Measurements from ENCODE around the gene PCIF1.
"Not testable (repeated sequence)": the region's sequence is repeated elsewhere in the genome, so short reads cannot be mapped to it uniquely, and the experiment has no call there.

The PCIF1 gene

DNA sequence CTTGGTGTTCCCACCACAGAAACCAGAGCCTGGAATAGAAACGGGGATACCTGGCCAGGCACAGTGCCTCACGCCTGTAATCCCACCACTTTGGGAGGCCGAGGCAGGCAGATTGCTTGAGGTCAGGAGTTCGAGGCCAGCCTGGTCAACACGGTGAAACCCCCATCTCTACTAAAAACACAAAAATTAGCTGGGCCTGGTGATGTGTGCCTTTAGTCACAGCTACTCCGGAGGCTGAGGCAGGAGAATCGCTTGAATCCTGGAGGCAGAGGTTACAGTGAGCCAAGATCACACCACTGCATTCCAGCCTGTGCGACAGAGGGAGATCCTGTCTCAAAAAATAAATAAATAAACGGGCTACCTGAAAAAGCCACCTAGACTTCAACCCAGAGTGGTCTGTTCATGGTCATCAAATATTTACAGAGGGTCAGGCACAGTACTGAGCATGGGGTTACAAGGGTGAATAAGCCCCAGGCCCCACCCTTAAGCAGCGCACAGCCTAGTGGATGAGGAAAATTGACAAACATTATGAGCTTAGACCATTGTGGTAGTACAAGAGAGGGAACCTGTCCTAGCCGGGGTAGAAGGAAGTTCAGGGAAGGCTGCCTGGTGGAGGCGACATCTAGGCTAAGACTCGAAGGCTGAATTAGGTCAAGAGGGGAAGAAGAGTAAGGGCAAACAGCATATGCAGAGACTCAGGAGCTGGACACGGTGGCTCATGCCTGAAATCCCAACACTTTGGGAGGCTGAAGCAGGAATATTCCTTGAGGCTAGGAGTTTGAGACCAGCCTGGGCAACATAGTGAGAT is 7.2 kb upstream of the PCIF1 start:
- H3K9me3 ChIP-seq: no peaks in the 10 kb centered on the region
- no peaks in the 10 kb centered on the region for H3K36me3 ChIP-seq
- H3K4me1 ChIP-seq (ENCODE audit: control insufficient read depth in 1 of 2, insufficient read depth in 1 of 2, low read depth in 1 of 2, low read length in 1 of 2): no peaks in the 10 kb centered on the region
- no peak overlapping the region for H3K4me3 ChIP-seq (ENCODE audit: low read depth in 1 of 2, low read length in 1 of 2)
- H3K27ac ChIP-seq: no peak overlapping the region
- peaks cover 14% of the 10 kb centered on the region for H3K27me3 ChIP-seq
- TF ChIP-seq, protein P1, sequence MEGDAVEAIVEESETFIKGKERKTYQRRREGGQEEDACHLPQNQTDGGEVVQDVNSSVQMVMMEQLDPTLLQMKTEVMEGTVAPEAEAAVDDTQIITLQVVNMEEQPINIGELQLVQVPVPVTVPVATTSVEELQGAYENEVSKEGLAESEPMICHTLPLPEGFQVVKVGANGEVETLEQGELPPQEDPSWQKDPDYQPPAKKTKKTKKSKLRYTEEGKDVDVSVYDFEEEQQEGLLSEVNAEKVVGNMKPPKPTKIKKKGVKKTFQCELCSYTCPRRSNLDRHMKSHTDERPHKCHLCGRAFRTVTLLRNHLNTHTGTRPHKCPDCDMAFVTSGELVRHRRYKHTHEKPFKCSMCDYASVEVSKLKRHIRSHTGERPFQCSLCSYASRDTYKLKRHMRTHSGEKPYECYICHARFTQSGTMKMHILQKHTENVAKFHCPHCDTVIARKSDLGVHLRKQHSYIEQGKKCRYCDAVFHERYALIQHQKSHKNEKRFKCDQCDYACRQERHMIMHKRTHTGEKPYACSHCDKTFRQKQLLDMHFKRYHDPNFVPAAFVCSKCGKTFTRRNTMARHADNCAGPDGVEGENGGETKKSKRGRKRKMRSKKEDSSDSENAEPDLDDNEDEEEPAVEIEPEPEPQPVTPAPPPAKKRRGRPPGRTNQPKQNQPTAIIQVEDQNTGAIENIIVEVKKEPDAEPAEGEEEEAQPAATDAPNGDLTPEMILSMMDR (IDR thresholded peaks at IDR 0.05): no peak

DNA sequence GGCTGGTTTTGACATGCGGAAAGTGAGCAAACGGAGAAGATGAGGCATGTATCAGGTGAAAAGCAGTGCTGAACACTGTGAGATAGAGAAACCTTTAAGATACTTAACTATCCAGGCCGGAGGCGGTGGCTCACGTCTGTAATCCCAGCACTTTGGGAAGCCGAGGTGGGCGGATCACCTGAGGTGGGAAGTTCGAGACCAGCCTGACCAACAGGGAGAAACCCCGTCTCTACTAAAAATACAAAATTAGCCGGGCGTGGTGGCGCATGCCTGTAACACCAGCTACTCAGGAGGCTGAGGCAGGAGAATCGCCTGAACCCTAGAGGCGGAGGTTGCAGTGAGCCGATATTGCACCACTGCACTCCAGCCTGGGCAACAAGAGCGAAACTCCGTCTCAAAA is 2.8 kb upstream of the PCIF1 start:
- H3K36me3 ChIP-seq; H3K27me3 ChIP-seq; H3K9me3 ChIP-seq; H3K4me3 ChIP-seq (ENCODE audit: low read depth in 1 of 2, low read length in 1 of 2); H3K27ac ChIP-seq: not testable (repeated sequence)
- peaks cover 17 to 18% of the 10 kb centered on the region in 2 experiments for H3K4me1 ChIP-seq (ENCODE audit: control insufficient read depth in 1 of 2, insufficient read depth in 1 of 2, low read depth in 1 of 2, low read length in 1 of 2)

DNA sequence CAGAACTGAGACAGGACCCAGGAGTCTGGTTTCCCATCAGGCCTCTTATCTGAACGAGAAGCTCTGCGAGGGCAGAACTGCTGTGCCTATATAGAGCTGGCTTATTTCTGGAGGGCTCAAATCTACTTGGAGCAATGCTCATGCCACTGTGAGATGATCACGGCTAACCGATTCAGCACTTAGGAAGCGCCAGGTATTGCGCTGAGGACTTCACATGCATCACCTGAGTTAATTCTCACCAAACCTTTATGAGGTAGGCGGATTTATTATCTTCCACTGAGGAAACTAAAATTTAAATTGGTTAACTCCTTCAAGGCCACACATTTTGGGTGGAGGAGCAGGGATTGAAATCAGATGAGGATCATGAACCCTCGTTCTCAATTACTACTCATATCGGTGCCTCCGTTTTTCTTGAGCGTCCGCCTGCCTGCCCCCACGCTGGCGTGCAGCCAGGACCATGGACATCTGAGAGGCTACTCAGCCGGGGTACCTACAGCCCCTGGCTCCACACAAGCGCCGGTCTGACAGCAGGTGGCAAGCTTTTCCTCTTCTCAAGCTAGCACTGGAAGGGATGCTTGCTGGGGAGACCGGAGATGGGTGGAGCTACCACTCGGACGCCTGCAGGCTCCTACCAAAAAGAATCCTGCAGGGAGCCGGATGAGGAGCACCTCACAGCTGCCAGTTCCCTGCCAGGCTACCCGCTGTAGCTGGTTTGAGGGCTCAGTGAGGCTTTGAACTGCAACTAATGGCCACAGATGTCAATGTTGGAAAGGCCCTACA is 1.0 kb upstream of the PCIF1 start:
- peaks cover 19% of the 10 kb centered on the region for H3K36me3 ChIP-seq
- TF ChIP-seq, protein P1 (IDR thresholded peaks at IDR 0.05): peak; percentile 9
- peak overlapping the region; percentile 99 for H3K27ac ChIP-seq
- no peaks in the 10 kb centered on the region for H3K9me3 ChIP-seq
- peak overlapping the region; percentile 90 to 100 for H3K4me3 ChIP-seq (ENCODE audit: low read depth in 1 of 2, low read length in 1 of 2)
- H3K4me1 ChIP-seq (ENCODE audit: control insufficient read depth in 1 of 2, insufficient read depth in 1 of 2, low read depth in 1 of 2, low read length in 1 of 2): peaks cover 17 to 18% of the 10 kb centered on the region in 2 experiments
- no peaks in the 10 kb centered on the region for H3K27me3 ChIP-seq

DNA sequence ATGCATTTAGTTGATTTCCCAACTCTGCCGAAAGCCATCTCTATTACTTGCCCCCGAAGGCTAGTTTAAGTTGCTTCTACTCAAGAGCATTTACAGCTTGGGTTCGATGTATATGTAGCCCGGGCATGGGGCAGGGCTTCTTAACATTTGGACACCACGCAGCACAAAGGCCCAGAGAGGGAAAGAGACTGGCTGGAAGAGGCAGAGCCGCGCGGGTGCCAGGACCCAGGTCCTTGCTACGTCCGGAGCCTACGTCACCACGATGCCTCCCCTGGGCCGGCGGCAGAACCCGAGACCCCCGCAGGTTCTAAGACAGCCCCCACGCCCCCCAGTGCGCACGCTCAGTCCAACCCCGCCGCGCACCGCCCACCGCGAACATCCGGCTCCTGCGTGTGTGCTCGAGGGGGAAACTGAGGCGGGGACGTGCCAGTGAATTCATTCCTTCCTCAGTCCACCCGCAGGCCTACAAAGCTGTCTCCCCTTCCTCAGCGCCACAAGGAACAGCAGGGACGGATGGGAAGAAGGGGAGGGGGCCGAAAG is 367 bp upstream of the PCIF1 start:
- H3K36me3 ChIP-seq: peaks cover 26% of the 10 kb centered on the region
- H3K4me3 ChIP-seq (ENCODE audit: low read depth in 1 of 2, low read length in 1 of 2): peak overlapping the region; percentile 90 to 100
- peak overlapping the region; percentile 99 for H3K27ac ChIP-seq
- TF ChIP-seq, protein P1 (IDR thresholded peaks at IDR 0.05): no peak
- no peaks in the 10 kb centered on the region for H3K27me3 ChIP-seq
- no peaks in the 10 kb centered on the region for H3K9me3 ChIP-seq
- peaks cover 17 to 18% of the 10 kb centered on the region in 2 experiments for H3K4me1 ChIP-seq (ENCODE audit: control insufficient read depth in 1 of 2, insufficient read depth in 1 of 2, low read depth in 1 of 2, low read length in 1 of 2)

DNA sequence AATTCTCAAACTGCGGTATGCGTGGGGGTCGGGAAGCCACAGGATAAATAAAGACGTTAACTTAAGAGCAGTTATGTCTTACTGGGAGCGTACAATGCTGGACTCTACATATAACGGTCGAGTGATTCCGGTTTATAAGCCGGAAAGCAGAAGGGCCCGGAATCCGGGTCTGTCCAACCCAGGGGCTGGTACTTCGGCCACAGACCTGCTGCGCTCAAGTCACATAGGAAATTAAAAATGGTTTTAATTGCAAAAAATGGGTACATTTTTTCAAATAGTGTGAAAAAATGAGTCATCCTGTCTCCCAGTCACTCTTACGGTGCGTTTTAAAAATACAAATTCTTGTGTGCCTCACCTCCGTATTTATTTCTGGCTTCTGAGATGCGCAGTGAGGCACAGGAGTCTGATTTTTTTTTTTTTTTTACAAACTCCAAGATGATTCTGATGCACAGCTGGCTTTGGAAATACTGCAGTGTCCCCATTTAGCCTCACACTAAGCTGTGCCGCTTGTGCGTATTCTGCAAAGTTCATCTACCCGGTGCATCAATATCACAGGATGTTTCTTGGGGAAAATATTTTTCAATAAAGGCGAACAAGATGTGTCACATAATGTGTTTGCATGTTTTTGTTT is 1.0 kb downstream of the PCIF1 start:
- no peaks in the 10 kb centered on the region for H3K27me3 ChIP-seq
- peak overlapping the region; percentile 90 to 100 for H3K4me3 ChIP-seq (ENCODE audit: low read depth in 1 of 2, low read length in 1 of 2)
- TF ChIP-seq, protein P1 (IDR thresholded peaks at IDR 0.05): no peak
- peaks cover 40% of the 10 kb centered on the region for H3K36me3 ChIP-seq
- no peaks in the 10 kb centered on the region for H3K9me3 ChIP-seq
- H3K27ac ChIP-seq: peak overlapping the region; percentile 99
- peaks cover 17 to 18% of the 10 kb centered on the region in 2 experiments for H3K4me1 ChIP-seq (ENCODE audit: control insufficient read depth in 1 of 2, insufficient read depth in 1 of 2, low read depth in 1 of 2, low read length in 1 of 2)
